Ascending aorta (tissue), 2 donors: Measurements from ENCODE around the gene VWA1. TPM values are rescaled to one million over a fixed set of nuclear protein-coding genes. Genes with fewer than 3 reads are reported as not detected.

Experiments used
- DNase-seq, 2 donors: peaks; one replicate each; pipeline ENCODE4 v3.0.0-alpha.2; 2019; ENCODE audit warnings: low spot score in 2 of 2
- H3K27ac ChIP-seq, 2 donors: fragments of 200-600 bp; sonication (generic); one replicate each; pipeline ENCODE4 v1.5.1; 2016 to 2017; ENCODE audit warnings: mild to moderate bottlenecking in 1 of 2
- H3K27me3 ChIP-seq: fragments of 200-600 bp; sonication (generic); one replicate; pipeline ENCODE4 v1.5.1; 2017
- H3K36me3 ChIP-seq, 2 donors: fragments of 200-600 bp; sonication (generic); one replicate each; pipeline ENCODE4 v1.5.1; 2016
- H3K4me1 ChIP-seq, 2 donors: fragments of 200-600 bp; sonication (generic); one replicate each; pipeline ENCODE4 v1.5.1; 2016 to 2017; ENCODE audit warnings: mild to moderate bottlenecking in 1 of 2
- H3K4me3 ChIP-seq, 2 donors: fragments of 200-600 bp; sonication (generic); one replicate each; pipeline ENCODE4 v1.5.1; 2016 to 2017; ENCODE audit warnings: mild to moderate bottlenecking in 1 of 2
- H3K9me3 ChIP-seq, 2 donors: fragments of 200-600 bp; sonication (generic); one replicate each; pipeline ENCODE4 v1.5.1; 2016
- CTCF ChIP-seq, 3 experiments: fragments of 200-600 bp in 2 of 3; fragments of 450-650 bp in 1 of 3; sonication (generic) in 2 of 3; IDR thresholded peaks; one replicate each; pipeline ENCODE4 v1.5.1; 2016 to 2019; ENCODE audit warnings: antibody characterized with exemption in 3 of 3, mild to moderate bottlenecking in 1 of 3, moderate library complexity in 1 of 3
- intact Hi-C: fragments of 100-400 bp; cut with DNase I; formaldehyde crosslinking; loops from one replicate; pipeline ENCODE4 v1.15.1; 2023
- total RNA-seq: library from RNA; depleted of rRNA; stranded (reverse); fragments of >200 nt; gene quantifications from one replicate; pipeline ENCODE4 v1.1.0, GENCODE V29; 2016

VWA1 gene
- total RNA-seq, 1 donor from 2014 or later = 79.0 TPM

- TF ChIP-seq CTCF (IDR thresholded peaks at IDR 0.05) = no peak
- Histone ChIP-seq H3K9me3 (no peaks in the 10 kb centered on the region), H3K4me1 (no peaks in the 10 kb centered on the region), H3K4me3 (no peak overlapping the region), H3K27me3 (no peaks in the 10 kb centered on the region), H3K36me3 (peaks cover 88 to 100% of the 10 kb centered on the region in 2 donors), H3K27ac (no peak overlapping the region)
- DNase-seq = no peak
- intact Hi-C loops = no loop called here
These were observed 44.3 kb upstream of the VWA1 start for GRCh38 chr1:1391225-1391624.

- no peaks in the 10 kb centered on the region for H3K27me3 ChIP-seq
- intact Hi-C loops = no loop called here
- no peaks in the 10 kb centered on the region for H3K9me3 ChIP-seq
- no peak for DNase-seq
- peaks cover 80 to 93% of the 10 kb centered on the region in 2 donors for H3K36me3 ChIP-seq
- no peak for TF ChIP-seq CTCF (IDR thresholded peaks at IDR 0.05)
- peaks cover under 1 to 10% of the 10 kb centered on the region in 2 donors for H3K4me1 ChIP-seq
- H3K27ac ChIP-seq = no peak overlapping the region
- no peak overlapping the region for H3K4me3 ChIP-seq
These were observed 42.5 kb upstream of the VWA1 start for GRCh38 chr1:1393014-1393413.

- no peak for DNase-seq
- Histone ChIP-seq H3K4me1 (peaks cover 4 to 13% of the 10 kb centered on the region in 2 donors), H3K4me3 (no peak overlapping the region), H3K27ac (no peak overlapping the region), H3K27me3 (no peaks in the 10 kb centered on the region), H3K36me3 (peaks cover 76 to 89% of the 10 kb centered on the region in 2 donors), H3K9me3 (no peaks in the 10 kb centered on the region)
- intact Hi-C loops = no loop called here
- TF ChIP-seq CTCF (IDR thresholded peaks at IDR 0.05) = no peak
These were observed 42.1 kb upstream of the VWA1 start for GRCh38 chr1:1393428-1393827.

- Histone ChIP-seq H3K27ac (no peak overlapping the region), H3K4me3 (no peak overlapping the region), H3K27me3 (no peaks in the 10 kb centered on the region), H3K4me1 (peaks cover 6 to 13% of the 10 kb centered on the region in 2 donors), H3K36me3 (peaks cover 69 to 82% of the 10 kb centered on the region in 2 donors), H3K9me3 (no peaks in the 10 kb centered on the region)
- DNase-seq = no peak
- intact Hi-C loops = no loop called here
- TF ChIP-seq CTCF (IDR thresholded peaks at IDR 0.05) = no peak
These were observed 41.4 kb upstream of the VWA1 start for GRCh38 chr1:1394116-1394515.

- H3K4me1 ChIP-seq = peaks cover 9 to 16% of the 10 kb centered on the region in 2 donors
- H3K27ac ChIP-seq = no peak overlapping the region
- no peak for DNase-seq
- H3K27me3 ChIP-seq = no peaks in the 10 kb centered on the region
- TF ChIP-seq CTCF (IDR thresholded peaks at IDR 0.05) = no peak
- intact Hi-C loops = no loop called here
- H3K36me3 ChIP-seq = peaks cover 59 to 72% of the 10 kb centered on the region in 2 donors
- no peaks in the 10 kb centered on the region for H3K9me3 ChIP-seq
- no peak overlapping the region for H3K4me3 ChIP-seq
These were observed 40.3 kb upstream of the VWA1 start for GRCh38 chr1:1395166-1395565.
